Measurements from ENCODE around the gene FARS2. TPM values are rescaled to one million over a fixed set of nuclear protein-coding genes. Genes with fewer than 3 reads are reported as not detected.

Gene FARS2
- total RNA-seq, 1 experiment from 2014 or later = 15.0 TPM

DNA sequence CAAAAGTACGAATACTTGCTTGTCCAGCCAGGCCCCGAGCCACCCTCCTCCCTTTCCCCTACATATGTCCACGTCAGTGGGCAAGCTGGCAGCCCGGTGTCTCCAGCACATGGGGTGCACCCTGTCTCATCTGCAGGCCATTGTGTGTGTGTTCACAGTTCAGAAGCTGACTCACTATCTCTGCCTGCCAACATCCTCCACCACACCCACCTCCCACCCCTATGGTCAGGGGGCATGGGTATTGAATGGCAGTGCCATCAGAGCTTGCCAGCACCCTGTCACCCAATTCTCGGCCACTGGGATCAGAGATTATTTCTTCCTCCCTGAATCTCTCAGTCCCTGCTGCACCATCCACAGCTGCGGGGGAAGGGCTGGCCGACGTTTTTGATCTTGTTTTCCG is 195.7 kb downstream of the FARS2 start:
- no peak for TF ChIP-seq RELA (CRISPR knock-in tag; IDR thresholded peaks at IDR 0.05; ENCODE audit: borderline replicate concordance)
- no peak overlapping the region for H3K27ac Mint-ChIP-seq
- H3K9me3 Mint-ChIP-seq = peaks cover 7% of the 10 kb centered on the region
- ATAC-seq = no peak
- H3K4me3 Mint-ChIP-seq = no peak overlapping the region
- POLR2A ChIA-PET = no interaction called here
- 0 out of 2 replicates have a peak, but pooled peaks cover 3% of the 10 kb centered on the region for H3K36me3 Mint-ChIP-seq
- no peak for DNase-seq (ENCODE audit: low spot score)
- H3K4me1 Mint-ChIP-seq = peaks cover 23% of the 10 kb centered on the region
- CTCF ChIA-PET = interaction anchor here (1.1 to 1.2 kb wide), 2 partner anchors 14 to 54 kb away, joined by 3 to 8 read pairs; no protein-coding TSS in a partner anchor
- no peaks in the 10 kb centered on the region for H3K27me3 Mint-ChIP-seq (ENCODE audit: low read depth)

DNA sequence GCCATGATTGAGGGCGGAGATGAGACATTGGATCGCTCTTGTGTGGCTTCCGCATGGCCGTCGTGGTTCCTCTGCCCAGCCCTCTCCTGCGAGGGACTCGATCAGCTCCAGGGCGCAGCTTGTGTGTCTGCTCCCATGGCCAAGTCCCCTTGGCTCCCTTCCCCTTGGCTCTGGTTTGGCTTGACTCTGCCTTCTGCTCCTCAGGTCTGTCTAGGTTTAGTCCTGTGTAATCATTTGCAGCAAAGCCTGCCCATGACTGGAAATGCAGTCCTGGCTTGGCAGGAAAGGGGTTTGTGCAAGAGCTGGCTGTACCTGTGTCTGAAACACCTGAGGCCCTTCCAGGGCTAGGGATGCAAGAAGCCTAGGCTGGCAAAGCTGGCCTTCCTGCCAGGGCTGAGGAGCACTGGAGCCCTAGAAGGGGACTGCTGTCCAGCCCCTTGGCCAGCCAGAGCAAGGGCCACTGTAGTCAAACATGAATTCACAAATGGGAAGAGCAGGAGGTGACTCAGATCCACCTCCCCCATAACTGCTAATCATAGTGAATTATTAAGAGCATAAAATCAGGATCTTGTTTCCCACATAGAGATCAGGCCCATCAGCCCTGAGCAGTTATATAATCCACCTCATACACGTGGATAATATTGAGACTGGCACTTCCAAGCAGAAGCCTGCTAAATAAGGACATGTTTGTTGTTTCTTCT is 196.8 kb downstream of the FARS2 start:
- Mint-ChIP-seq H3K36me3 (0 out of 2 replicates have a peak, but pooled peaks cover 3% of the 10 kb centered on the region), H3K27me3 (ENCODE audit: low read depth) (no peaks in the 10 kb centered on the region), H3K27ac (peak overlapping the region; percentile 37), H3K4me1 (peaks cover 28% of the 10 kb centered on the region), H3K9me3 (peaks cover 7% of the 10 kb centered on the region), H3K4me3 (no peak overlapping the region)
- ChIA-PET CTCF (interaction anchor here (1.2 kb wide), 1 partner anchor 13 kb away, joined by 8 read pairs; no protein-coding TSS in a partner anchor), POLR2A (no interaction called here)
- ATAC-seq (no peak), DNase-seq (ENCODE audit: low spot score) (no peak)
- TF ChIP-seq ZNF416 (CRISPR knock-in tag; IDR thresholded peaks at IDR 0.05) = no peak
- no peak for TF ChIP-seq CREB1 (CRISPR knock-in tag; IDR thresholded peaks at IDR 0.05)
- no peak for TF ChIP-seq CREM (CRISPR knock-in tag; IDR thresholded peaks at IDR 0.05)
- no peak for TF ChIP-seq ZNF121 (CRISPR knock-in tag; IDR thresholded peaks at IDR 0.05)
- TF ChIP-seq IRF2 (CRISPR knock-in tag; IDR thresholded peaks at IDR 0.05; ENCODE audit: borderline replicate concordance, low read depth) = no peak
- no peak for TF ChIP-seq ZNF425 (CRISPR knock-in tag; conservative IDR thresholded peaks at IDR 0.05)
- TF ChIP-seq ZNF423 (CRISPR knock-in tag; IDR thresholded peaks at IDR 0.05) = no peak
- TF ChIP-seq EMX1 (CRISPR knock-in tag; IDR thresholded peaks at IDR 0.05) = no peak
- TF ChIP-seq, protein P1, sequence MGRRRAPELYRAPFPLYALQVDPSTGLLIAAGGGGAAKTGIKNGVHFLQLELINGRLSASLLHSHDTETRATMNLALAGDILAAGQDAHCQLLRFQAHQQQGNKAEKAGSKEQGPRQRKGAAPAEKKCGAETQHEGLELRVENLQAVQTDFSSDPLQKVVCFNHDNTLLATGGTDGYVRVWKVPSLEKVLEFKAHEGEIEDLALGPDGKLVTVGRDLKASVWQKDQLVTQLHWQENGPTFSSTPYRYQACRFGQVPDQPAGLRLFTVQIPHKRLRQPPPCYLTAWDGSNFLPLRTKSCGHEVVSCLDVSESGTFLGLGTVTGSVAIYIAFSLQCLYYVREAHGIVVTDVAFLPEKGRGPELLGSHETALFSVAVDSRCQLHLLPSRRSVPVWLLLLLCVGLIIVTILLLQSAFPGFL (CRISPR knock-in tag; IDR thresholded peaks at IDR 0.05; ENCODE audit: borderline replicate concordance) = no peak
- TF ChIP-seq, protein P2, sequence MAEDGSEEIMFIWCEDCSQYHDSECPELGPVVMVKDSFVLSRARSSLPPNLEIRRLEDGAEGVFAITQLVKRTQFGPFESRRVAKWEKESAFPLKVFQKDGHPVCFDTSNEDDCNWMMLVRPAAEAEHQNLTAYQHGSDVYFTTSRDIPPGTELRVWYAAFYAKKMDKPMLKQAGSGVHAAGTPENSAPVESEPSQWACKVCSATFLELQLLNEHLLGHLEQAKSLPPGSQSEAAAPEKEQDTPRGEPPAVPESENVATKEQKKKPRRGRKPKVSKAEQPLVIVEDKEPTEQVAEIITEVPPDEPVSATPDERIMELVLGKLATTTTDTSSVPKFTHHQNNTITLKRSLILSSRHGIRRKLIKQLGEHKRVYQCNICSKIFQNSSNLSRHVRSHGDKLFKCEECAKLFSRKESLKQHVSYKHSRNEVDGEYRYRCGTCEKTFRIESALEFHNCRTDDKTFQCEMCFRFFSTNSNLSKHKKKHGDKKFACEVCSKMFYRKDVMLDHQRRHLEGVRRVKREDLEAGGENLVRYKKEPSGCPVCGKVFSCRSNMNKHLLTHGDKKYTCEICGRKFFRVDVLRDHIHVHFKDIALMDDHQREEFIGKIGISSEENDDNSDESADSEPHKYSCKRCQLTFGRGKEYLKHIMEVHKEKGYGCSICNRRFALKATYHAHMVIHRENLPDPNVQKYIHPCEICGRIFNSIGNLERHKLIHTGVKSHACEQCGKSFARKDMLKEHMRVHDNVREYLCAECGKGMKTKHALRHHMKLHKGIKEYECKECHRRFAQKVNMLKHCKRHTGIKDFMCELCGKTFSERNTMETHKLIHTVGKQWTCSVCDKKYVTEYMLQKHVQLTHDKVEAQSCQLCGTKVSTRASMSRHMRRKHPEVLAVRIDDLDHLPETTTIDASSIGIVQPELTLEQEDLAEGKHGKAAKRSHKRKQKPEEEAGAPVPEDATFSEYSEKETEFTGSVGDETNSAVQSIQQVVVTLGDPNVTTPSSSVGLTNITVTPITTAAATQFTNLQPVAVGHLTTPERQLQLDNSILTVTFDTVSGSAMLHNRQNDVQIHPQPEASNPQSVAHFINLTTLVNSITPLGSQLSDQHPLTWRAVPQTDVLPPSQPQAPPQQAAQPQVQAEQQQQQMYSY (CRISPR knock-in tag; IDR thresholded peaks at IDR 0.05) = no peak
- no peak for TF ChIP-seq ETV6 (CRISPR knock-in tag; IDR thresholded peaks at IDR 0.05)
- no peak for TF ChIP-seq ZBTB43 (CRISPR knock-in tag; IDR thresholded peaks at IDR 0.05)
- TF ChIP-seq, protein P3, sequence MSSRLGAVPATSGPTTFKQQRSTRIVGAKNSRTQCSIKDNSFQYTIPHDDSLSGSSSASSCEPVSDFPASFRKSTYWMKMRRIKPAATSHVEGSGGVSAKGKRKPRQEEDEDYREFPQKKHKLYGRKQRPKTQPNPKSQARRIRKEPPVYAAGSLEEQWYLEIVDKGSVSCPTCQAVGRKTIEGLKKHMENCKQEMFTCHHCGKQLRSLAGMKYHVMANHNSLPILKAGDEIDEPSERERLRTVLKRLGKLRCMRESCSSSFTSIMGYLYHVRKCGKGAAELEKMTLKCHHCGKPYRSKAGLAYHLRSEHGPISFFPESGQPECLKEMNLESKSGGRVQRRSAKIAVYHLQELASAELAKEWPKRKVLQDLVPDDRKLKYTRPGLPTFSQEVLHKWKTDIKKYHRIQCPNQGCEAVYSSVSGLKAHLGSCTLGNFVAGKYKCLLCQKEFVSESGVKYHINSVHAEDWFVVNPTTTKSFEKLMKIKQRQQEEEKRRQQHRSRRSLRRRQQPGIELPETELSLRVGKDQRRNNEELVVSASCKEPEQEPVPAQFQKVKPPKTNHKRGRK (CRISPR knock-in tag; IDR thresholded peaks at IDR 0.05; ENCODE audit: borderline replicate concordance) = no peak
- no peak for TF ChIP-seq NFATC4 (CRISPR knock-in tag; IDR thresholded peaks at IDR 0.05)
- no peak for TF ChIP-seq CBFB (CRISPR knock-in tag; IDR thresholded peaks at IDR 0.05; ENCODE audit: low read depth)

All from WTC11 (cell line).